HG03097 (cell line): Measurements from ENCODE around the gene GRK5.

ENCODE experiments used
- ATAC-seq: cut with Tn5 transposase; IDR thresholded peaks from one replicate; pipeline ENCODE4 v1.9.1; 2021; ENCODE audit not compliant: unreplicated experiment, low FRiP score

The GRK5 gene

GRCh38 chr10:119415121-119415520, 207.8 kb downstream of the GRK5 start:
- ATAC-seq = no peak

- no peak for ATAC-seq
Measured at GRCh38 chr10:119415536-119416503, 208.4 kb downstream of the GRK5 start.

- no peak for ATAC-seq
Measured at GRCh38 chr10:119416855-119417254, 209.5 kb downstream of the GRK5 start.

- no peak for ATAC-seq
Measured at GRCh38 chr10:119417852-119418251, 210.5 kb downstream of the GRK5 start.

GRCh38 chr10:119418362-119418761, 211.0 kb downstream of the GRK5 start:
- no peak for ATAC-seq

GRCh38 chr10:119419931-119420330, 212.6 kb downstream of the GRK5 start:
- no peak for ATAC-seq

GRCh38 chr10:119420950-119421875, 213.8 kb downstream of the GRK5 start:
- no peak for ATAC-seq

GRCh38 chr10:119421891-119422681, 214.7 kb downstream of the GRK5 start:
- ATAC-seq = no peak

- no peak for ATAC-seq
Measured at GRCh38 chr10:119422682-119423509, 215.5 kb downstream of the GRK5 start.

GRCh38 chr10:119423510-119424257, 216.3 kb downstream of the GRK5 start:
- no peak for ATAC-seq

GRCh38 chr10:119424258-119424975, 217.0 kb downstream of the GRK5 start:
- ATAC-seq = no peak

GRCh38 chr10:119425102-119425880, 217.9 kb downstream of the GRK5 start:
- ATAC-seq = no peak

- ATAC-seq = no peak
Measured at GRCh38 chr10:119425881-119426170, 218.5 kb downstream of the GRK5 start.

GRCh38 chr10:119426699-119427098, 219.3 kb downstream of the GRK5 start:
- no peak for ATAC-seq

GRCh38 chr10:119427263-119427864, 220.0 kb downstream of the GRK5 start:
- no peak for ATAC-seq

- no peak for ATAC-seq
Measured at GRCh38 chr10:119428789-119429188, 221.4 kb downstream of the GRK5 start.

- ATAC-seq = no peak
Measured at GRCh38 chr10:119429771-119430170, 222.4 kb downstream of the GRK5 start.
